B cell (primary cell): ENCODE results near the gene AUP1. TPM values are rescaled to one million over a fixed set of nuclear protein-coding genes. Genes with fewer than 3 reads are reported as not detected.

Experiments used
- ATAC-seq: fragments of 200-7000 bp; cut with Tn5 transposase; one replicate; pipeline ENCODE4 v1.10.0; 2021; ENCODE audit warnings: low read depth, mild to moderate bottlenecking, moderate number of reproducible peaks, moderate library complexity
- CTCF ChIA-PET: fragments of 350-600 bp; sonication (Branson Sonifier 250); formaldehyde crosslinking; loops from one replicate; lab custom pipeline; 2021; ENCODE audit warnings: antibody characterized with exemption, inconsistent platforms; lab: Charles Lee
- POLR2A ChIA-PET: fragments of 350-600 bp; sonication (Branson Sonifier 250); formaldehyde crosslinking; loops from one replicate; lab custom pipeline; 2021; ENCODE audit warnings: antibody characterized with exemption; lab: Charles Lee
- DNase-seq: peaks from one replicate; pipeline ENCODE4 v3.0.0; 2013
- H2AFZ ChIP-seq: 2 replicates; pipeline ENCODE4 v1.6.1; 2012; ENCODE audit warnings: mild to moderate bottlenecking, low read depth, low read length; ENCODE audit not compliant: insufficient read depth, poor library complexity, severe bottlenecking
- H3K27ac ChIP-seq, 2 donors: 1 replicate in 1 of 2; 2 replicates in 1 of 2; pipeline ENCODE4 v1.5.1; 2012 to 2013; ENCODE audit warnings: low read length in 2 of 2, mild to moderate bottlenecking in 2 of 2, moderate library complexity in 1 of 2
- H3K27me3 ChIP-seq, 4 experiments: fragments of 200-600 bp in 1 of 4; sonication (generic) in 1 of 4; replicated peaks in 1 of 4; 1 replicate in 2 of 4; 2 replicates in 2 of 4; pipeline versions ENCODE4 v1.6.1 to v1.7.0; 2013 to 2016; ENCODE audit warnings: low read length in 3 of 4, mild to moderate bottlenecking in 2 of 4, mixed read lengths in 1 of 4, moderate library complexity in 1 of 4; ENCODE audit not compliant: insufficient read depth in 4 of 4, control insufficient read depth in 3 of 4; ENCODE audit errors: control extremely low read depth in 1 of 4
- H3K36me3 ChIP-seq, 2 experiments: replicated peaks in 1 of 2; 1 replicate in 1 of 2; 2 replicates in 1 of 2; pipeline versions ENCODE4 v1.6.1 to v1.7.1; 2013; ENCODE audit warnings: low read length in 1 of 2; ENCODE audit not compliant: insufficient read depth in 2 of 2, control insufficient read depth in 1 of 2; ENCODE audit errors: control extremely low read depth in 1 of 2, extremely low read depth in 1 of 2
- H3K4me1 ChIP-seq, 2 donors: fragments of 200-600 bp in 1 of 2; sonication (generic) in 1 of 2; 1 replicate in 1 of 2; 2 replicates in 1 of 2; pipeline versions ENCODE4 v1.5.1 to v1.6.1; 2013 to 2017; ENCODE audit warnings: low read length in 2 of 2; ENCODE audit not compliant: control insufficient read depth in 2 of 2, insufficient read depth in 2 of 2
- H3K4me2 ChIP-seq: replicated peaks from 2 replicates; pipeline ENCODE3; 2012; ENCODE audit warnings: mild to moderate bottlenecking, low read depth, low read length; ENCODE audit not compliant: poor library complexity, severe bottlenecking
- H3K4me3 ChIP-seq, 5 experiments: fragments of 200-600 bp in 1 of 5; sonication (generic) in 1 of 5; 1 replicate in 3 of 5; 2 replicates in 2 of 5; pipeline versions ENCODE4 v1.5.1 to v1.7.0; 2011 to 2016; ENCODE audit warnings: low read length in 4 of 5, mild to moderate bottlenecking in 4 of 5, low read depth in 2 of 5, control low read depth in 1 of 5, moderate library complexity in 1 of 5; ENCODE audit not compliant: insufficient read depth in 1 of 5; ENCODE audit errors: control extremely low read depth in 1 of 5, extremely low read depth in 1 of 5
- H3K79me2 ChIP-seq: fragments of 200-600 bp; sonication (generic); one replicate; pipeline ENCODE4 v1.6.0; 2016; ENCODE audit warnings: low read length; ENCODE audit not compliant: control insufficient read depth, insufficient read depth
- H3K9ac ChIP-seq: fragments of 200-600 bp; sonication (generic); 2 replicates; pipeline ENCODE4 v1.6.1; 2017; ENCODE audit warnings: mild to moderate bottlenecking, low read length, moderate library complexity
- H3K9me3 ChIP-seq, 3 donors: one replicate each; pipeline versions ENCODE4 v1.6.1 to v1.7.1; 2013; ENCODE audit warnings: low read length in 2 of 3; ENCODE audit not compliant: control insufficient read depth in 2 of 3, insufficient read depth in 1 of 3; ENCODE audit errors: control extremely low read depth in 1 of 3
- H4K20me1 ChIP-seq: 2 replicates; pipeline ENCODE4 v1.6.0; 2012; ENCODE audit warnings: mild to moderate bottlenecking, low read length; ENCODE audit not compliant: insufficient read depth, control insufficient read depth, poor library complexity, severe bottlenecking
- H3K27ac Mint-ChIP-seq: one replicate; pipeline ENCODE4 v1.8.0; 2021; ENCODE audit warnings: mixed read lengths
- H3K27me3 Mint-ChIP-seq: one replicate; pipeline ENCODE4 v1.8.0; 2021; ENCODE audit warnings: mixed read lengths
- H3K4me1 Mint-ChIP-seq: one replicate; pipeline ENCODE4 v1.8.0; 2021; ENCODE audit warnings: mixed read lengths
- H3K4me3 Mint-ChIP-seq: one replicate; pipeline ENCODE4 v1.8.0; 2021; ENCODE audit warnings: mixed read lengths
- H3K9me3 Mint-ChIP-seq: one replicate; pipeline ENCODE4 v1.8.0; 2022; ENCODE audit warnings: mixed read lengths; ENCODE audit not compliant: insufficient read depth
- EZH2 ChIP-seq: IDR thresholded peaks from 2 replicates; pipeline ENCODE4 v1.6.1; 2012; ENCODE audit warnings: borderline replicate concordance, low read depth, mild to moderate bottlenecking, moderate library complexity, low read length; ENCODE audit not compliant: insufficient read depth, poor library complexity, severe bottlenecking
- WGBS: methylation state at CpG from one replicate; pipeline ENCODE4 v1.1.5; 2013; ENCODE audit warnings: missing lambda C conversion rate; ENCODE audit not compliant: insufficient coverage; 5-methylcytosine and 5-hydroxymethylcytosine counted together
- intact Hi-C: fragments of 100-400 bp; cut with micrococcal nuclease; formaldehyde crosslinking; loops from one replicate; pipeline ENCODE4 v1.10.0; 2022
- polyA plus RNA-seq: library from polyadenylated mRNA; depleted of rRNA; stranded (reverse); fragments of >200 nt; gene quantifications from 2 replicates; pipeline ENCODE4 v1.2.3, GENCODE V29; 2012
- total RNA-seq, 2 donors: library from RNA; stranded (reverse); fragments of 120-200 nt in 1 of 2; gene quantifications; 1 replicate in 1 of 2; 2 replicates in 1 of 2; pipeline versions ENCODE4 v1.2.3 to v1.2.4, GENCODE V29; 2013 to 2022
- TF ChIP-seq, protein P1 (sequence below): fragments of 200-600 bp; IDR thresholded peaks from one replicate; pipeline ENCODE4 v1.8.0; 2022; ENCODE audit warnings: antibody characterized with exemption, mild to moderate bottlenecking

The AUP1 gene
- total and polyA plus RNA-seq, 2 donors (not counting 1 experiment from before 2014, with no cell fraction given), result 201 to 525 TPM

DNA sequence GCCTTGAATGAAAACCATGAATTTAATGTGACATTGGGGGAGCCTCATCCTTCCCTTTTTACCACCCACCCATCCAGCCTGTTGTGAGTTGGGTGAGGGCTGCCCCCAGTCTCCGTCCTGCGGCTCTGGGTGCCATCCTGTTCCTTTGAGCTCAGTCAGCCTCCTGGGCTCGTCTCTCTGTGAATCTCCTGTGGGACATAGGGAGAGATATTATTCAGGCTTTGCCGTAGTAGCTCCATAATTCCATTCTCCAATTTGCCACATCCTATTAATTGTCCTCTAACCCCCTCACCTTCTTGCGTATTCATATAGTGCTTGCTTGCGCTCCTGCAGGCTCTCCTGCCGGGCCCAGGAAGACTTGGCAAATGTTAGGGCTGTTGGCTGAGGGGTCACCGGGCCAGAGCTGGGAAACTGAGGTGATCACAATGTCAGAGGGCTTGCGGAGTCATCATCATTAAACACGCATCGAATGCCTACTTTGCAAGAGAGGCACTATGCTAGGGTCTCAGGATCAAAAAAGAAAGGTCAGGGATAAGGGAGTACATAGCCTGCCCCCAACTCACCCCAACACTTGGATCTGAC, 2.8 kb downstream of the AUP1 start:
- H3K4me1 ChIP-seq, result peaks cover 35 to 43% of the 10 kb centered on the region in 2 donors
- DNase-seq (no peak), ATAC-seq (no peak)
- peaks cover 17% of the 10 kb centered on the region for H4K20me1 ChIP-seq
- ChIA-PET CTCF (interaction anchor here (1.0 to 9.6 kb wide), 4 partner anchors 20 to 61 kb away, joined by 6 to 71 read pairs (median 28); partner anchors contain the start of genes CCDC142, PCGF1 and TTC31), POLR2A (interaction anchor here (0.7 to 1.1 kb wide), 3 partner anchors 11 to 45 kb away, joined by 3 to 4 read pairs (median 4); no protein-coding TSS in a partner anchor)
- H3K27ac ChIP-seq, result peak overlapping the region in 1 of 2 donors; percentile 54
- no peaks in the 10 kb centered on the region for H3K9me3 ChIP-seq
- H3K4me3 ChIP-seq, result no peak overlapping the region
- peaks cover 27% of the 10 kb centered on the region for H3K79me2 ChIP-seq
- peaks cover 0 to 29% of the 10 kb centered on the region in 2 experiments for H3K36me3 ChIP-seq
- H3K9me3 Mint-ChIP-seq, result no peaks in the 10 kb centered on the region
- TF ChIP-seq, protein P1, sequence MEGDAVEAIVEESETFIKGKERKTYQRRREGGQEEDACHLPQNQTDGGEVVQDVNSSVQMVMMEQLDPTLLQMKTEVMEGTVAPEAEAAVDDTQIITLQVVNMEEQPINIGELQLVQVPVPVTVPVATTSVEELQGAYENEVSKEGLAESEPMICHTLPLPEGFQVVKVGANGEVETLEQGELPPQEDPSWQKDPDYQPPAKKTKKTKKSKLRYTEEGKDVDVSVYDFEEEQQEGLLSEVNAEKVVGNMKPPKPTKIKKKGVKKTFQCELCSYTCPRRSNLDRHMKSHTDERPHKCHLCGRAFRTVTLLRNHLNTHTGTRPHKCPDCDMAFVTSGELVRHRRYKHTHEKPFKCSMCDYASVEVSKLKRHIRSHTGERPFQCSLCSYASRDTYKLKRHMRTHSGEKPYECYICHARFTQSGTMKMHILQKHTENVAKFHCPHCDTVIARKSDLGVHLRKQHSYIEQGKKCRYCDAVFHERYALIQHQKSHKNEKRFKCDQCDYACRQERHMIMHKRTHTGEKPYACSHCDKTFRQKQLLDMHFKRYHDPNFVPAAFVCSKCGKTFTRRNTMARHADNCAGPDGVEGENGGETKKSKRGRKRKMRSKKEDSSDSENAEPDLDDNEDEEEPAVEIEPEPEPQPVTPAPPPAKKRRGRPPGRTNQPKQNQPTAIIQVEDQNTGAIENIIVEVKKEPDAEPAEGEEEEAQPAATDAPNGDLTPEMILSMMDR, result no peak
- no peak for TF ChIP-seq EZH2
- H3K9ac ChIP-seq, result no peak overlapping the region
- H2AFZ ChIP-seq, result no peak overlapping the region
- intact Hi-C loops, result loop anchor here (5.0 kb wide), 2 partner anchors 789 to 1294 kb away; partner anchors contain the start of genes CCT7, PRADC1 and TPRKB
- peak overlapping the region; percentile 1 for H3K4me2 ChIP-seq
- 96% methylated on average over 7 of the region's 11 CpGs for WGBS
- no peaks in the 10 kb centered on the region for H3K27me3 Mint-ChIP-seq
- peak overlapping the region; percentile 84 for H3K27ac Mint-ChIP-seq
- peaks cover 37% of the 10 kb centered on the region for H3K4me1 Mint-ChIP-seq
- peaks cover 0 to 2% (median 0%) of the 10 kb centered on the region in 4 experiments for H3K27me3 ChIP-seq
- peak overlapping the region; percentile 59 for H3K4me3 Mint-ChIP-seq
